ENCODE results near the gene ZFAND6.

Gene ZFAND6

DNA sequence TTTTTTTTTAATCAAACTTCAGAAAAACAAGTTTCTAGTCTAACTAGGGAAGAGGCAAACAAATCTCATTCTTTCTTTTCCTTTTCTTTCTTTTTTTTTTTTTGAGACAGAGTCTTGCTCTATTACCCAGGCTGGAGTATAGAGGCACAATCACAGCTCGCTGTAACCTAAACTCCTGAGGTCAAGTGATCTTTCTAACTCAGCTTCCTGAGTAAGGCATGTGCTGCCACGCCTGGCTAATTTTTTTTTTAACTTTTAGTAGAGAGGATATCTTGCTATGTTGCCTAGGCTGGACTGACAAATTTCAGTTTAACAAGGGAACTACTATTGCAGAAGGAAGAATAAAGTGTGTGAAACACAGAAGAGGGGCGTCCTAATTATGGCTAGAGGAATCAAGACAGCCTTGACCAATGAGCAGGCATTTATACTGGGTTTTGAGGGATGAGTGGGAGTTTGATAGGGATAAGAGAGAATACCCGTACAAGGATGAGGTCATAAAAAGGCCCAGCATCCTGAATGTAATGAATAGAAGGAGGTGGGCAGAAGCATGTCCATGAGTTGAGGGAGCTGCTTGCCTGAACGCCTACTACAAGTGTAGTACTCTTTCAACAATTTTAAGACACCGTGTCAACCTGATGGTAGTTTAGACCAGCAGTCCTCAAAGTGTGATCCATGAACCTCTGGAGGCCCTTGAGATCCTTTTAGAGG lies 6.7 kb upstream of the ZFAND6 start:
- no peak for DNase-seq (ENCODE audit: low read depth)

DNA sequence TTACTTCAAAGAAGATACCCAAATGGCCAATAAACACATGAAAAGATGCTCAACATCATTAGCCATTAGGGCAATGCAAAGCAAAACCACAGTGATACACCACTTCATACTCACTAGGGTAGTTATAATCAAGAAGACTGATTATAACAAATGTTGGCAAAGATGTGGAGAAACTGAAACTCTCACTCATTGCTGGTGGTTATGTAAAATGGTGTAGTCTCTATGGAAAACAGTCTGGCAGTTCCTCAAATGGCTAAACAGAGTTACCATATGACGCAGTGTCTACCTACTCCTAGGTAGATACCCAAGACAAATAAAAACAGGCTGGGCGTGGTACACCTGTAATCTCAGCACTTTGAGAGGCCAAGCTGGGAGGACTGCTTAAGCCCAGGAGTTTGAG lies 3.5 kb upstream of the ZFAND6 start:
- no peak for DNase-seq (ENCODE audit: low read depth)

DNA sequence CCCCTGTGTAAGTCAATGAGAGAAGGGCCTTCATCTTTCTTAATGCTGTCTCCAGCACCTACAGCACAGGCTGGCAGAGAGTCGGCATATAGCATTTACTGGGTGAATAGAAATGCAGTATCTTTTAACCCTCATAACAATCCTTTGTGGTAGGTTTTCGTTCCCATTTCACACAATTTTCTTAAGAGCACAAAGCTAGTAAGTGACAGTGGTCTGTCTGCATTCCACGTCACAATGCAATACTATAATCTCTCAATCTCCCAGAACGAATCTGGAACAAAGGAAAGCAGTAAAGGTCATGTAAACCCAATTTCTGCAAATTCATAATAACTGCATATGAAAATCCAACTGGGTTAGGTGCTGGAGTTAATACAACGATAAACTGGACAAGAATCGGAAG lies 1.4 kb upstream of the ZFAND6 start:
- DNase-seq (ENCODE audit: low read depth) = no peak

DNA sequence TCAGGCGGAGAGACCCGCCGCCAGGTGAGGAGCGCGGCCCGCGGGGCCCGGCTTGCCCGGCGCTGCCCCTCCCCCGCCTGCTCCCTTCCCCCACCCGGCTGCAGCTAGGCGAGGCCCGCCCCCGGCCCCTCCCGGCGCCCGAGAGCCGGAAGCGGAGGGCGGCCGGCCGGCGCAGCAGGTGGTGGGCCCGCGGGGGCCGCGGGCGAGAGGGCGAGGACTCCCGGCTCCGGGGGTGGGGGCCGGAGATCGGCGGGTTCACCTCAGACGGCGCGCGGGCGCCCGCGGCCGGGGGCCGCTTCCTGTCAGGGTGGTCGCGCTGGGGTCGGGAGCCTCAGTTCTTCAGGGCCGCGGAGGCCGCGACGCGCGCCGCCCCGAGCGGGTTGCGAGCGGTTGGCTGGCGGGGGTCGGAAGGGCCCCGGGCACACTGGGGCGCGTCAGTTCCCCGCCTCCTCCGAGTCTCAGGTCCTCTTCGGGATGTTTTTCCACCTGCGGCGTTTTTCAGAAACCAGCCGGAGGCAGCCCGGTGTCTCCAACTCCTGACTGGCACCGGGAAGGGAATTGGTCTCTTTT lies 395 bp downstream of the ZFAND6 start:
- peak; percentile 68 for DNase-seq (ENCODE audit: low read depth)

DNA sequence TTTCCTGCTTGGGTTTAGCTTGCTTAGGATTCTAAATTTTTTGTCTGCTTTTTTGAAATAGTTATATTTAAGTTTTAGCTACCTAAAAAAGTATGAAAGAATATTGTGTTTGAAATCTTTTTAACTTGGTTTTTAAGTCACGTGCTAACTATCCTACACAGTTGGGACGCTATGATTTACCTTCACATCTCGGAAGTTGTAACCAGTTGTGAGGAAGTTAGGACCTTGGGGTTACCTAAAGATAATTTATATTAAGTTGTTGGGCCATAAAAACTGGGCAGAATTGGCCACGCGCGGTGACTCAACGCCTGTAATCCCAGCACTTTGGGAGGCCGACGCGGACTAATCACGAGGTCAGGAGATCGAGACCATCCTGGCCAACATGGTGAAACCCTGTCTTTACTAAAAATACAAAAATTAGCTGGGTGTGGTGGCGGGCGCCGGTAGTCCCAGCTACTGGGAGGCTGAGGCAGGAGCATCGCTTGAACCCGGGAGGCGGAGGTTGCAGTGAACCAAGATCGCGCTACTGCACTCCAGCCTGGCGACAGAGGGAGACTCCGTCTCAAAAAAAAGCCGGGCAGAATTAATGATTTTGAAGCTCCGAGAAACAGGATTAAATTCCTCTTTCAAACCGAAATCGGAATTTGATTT lies 1.0 kb downstream of the ZFAND6 start:
- peak; percentile 68 for DNase-seq (ENCODE audit: low read depth)

DNA sequence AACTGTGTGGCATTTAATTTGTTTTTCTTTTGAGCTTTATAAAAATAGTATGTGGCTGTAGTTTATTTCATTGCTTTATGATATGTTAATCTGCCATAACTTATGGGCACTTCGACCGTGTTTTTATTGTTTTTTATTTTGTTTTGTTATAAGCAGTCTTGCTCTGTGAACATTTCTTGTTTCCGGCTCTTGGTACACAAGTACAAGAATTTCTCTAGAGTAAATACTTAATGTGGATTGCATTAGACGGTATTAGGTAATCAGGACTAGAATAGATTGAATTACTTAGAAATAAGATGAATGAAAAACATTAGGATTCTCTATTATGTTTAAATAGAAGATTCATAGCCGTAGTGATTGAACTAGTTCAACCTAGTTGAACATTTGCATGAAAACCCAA lies 2.1 kb downstream of the ZFAND6 start:
- DNase-seq (ENCODE audit: low read depth) = no peak

DNA sequence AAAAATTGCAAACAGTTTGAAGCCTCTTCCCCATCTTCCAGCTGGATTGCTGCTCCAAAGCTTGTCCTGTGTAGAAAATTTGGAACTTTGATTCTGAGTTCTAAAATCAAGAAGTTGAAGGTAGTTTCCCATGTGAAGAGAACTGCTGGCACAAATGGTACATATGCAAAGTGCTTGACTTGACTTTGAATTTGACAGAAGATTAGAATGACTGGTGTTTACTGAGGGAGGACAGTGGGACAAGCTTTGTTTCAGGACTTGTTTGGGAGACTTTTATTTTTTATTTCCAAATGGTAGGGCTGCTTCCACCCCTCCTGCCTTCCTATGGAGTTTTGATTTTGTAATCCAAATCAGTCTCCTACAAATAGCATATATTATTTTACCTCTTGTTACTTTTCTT lies 7.4 kb downstream of the ZFAND6 start:
- DNase-seq (ENCODE audit: low read depth) = no peak

DNA sequence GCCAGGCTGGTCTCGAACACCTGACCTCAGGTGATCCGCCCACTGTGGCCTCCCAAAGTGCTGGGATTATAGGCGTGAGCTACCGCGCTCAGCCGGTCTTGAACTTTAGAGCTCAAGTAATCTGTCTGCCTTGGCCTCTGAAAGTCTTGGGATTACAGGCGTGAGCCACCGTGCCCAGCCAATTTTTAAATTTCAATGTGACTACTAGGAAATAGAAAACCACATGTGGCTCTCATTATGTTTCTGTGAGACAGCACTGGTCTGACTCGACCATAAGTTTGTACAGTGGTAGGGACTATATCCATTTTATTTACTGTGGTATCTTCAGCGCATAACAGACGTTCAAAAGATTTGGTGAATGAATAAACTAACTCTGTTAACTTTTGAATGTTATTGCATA lies 9.1 kb downstream of the ZFAND6 start:
- no peak for DNase-seq (ENCODE audit: low read depth)

DNA sequence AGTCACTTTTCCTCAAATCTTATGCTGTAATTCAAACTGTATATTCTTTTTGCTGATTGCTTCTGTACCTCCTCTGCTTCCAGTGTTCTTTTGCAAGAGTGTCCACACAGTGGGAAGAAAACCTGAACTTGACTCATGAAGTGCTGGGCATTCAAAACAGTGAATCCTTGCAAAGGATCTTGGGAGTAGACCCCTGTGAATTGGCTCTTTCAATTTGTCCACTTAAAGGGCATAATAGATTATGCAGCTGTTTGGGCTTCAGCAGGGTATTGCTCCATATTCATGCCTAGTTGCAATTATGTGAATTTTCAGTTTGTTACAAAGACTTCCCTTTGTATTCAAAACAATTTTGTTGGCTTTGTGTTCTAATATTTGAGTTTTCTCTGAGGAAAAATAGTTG lies 11.4 kb downstream of the ZFAND6 start:
- DNase-seq (ENCODE audit: low read depth) = peak; percentile 59

DNA sequence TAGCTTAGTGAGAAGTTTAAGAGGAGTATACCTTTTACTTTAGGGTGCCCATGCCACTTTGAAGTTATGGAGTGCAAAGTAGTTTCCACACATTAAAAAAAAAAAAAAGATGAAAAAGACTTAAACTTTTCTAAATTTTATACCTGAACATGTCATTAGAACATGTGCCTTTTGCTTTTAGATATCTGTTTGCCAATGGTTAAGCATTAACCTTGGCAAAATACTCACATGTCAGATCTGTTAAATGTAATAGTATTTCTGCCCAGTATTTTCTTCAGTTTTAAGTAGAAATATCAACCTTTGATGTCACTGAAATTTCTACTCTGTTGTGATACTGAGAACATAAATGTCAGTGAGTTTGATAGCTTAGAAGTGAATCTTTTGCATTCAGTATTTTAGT lies 12.2 kb downstream of the ZFAND6 start:
- no peak for DNase-seq (ENCODE audit: low read depth)

DNA sequence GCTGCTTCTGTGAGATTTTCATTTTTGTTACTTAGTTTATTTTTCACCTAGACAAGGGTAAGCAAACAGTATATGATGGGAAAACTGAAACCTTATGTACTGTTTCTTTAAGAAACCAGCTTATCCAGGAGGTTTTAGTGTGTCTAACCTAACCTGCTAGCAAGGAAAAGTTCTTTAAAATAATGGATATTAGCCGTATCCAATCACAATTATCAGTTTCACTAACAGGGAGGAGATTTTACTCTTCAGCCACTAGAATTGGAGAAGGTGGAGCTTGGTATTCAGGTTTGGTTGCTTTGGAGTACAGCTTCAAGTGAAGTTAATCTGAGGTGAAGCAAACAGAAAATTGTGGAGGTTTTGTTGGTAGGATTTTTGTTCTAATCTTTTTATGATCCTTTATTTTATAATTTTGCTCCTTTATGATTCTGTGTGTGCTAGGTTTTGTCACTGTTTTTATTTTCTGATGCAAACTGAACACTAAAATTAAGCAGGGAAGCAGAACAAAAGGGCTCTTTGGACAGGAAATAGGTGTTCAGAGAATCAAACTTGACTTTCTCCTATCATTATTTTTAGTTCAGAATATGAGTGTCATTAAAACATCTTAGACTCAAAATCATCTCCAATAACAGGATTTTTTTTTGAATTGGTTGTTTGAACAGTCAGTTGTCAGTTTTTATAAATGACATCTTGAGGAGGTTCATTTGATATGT lies 13.0 kb downstream of the ZFAND6 start:
- peak; percentile 91 for DNase-seq (ENCODE audit: low read depth)

DNA sequence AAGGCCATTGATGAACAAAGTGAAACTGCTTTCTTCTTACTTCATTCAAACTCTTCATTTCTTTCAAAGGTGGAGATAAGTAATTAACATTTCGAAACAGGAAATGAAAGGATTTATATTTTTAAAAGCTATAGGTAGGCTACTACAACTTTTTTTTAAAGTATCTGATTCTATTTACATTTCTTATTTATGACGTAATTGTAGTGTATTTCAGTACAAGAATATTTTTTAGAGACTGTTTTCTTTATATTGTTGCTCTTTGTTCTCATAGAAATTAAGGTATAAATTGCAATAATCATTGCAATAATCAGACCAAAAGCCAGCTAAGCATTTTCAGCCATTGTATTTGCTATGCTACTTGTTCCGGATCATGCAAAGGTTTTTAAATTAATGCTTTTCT lies 13.7 kb downstream of the ZFAND6 start:
- no peak for DNase-seq (ENCODE audit: low read depth)

DNA sequence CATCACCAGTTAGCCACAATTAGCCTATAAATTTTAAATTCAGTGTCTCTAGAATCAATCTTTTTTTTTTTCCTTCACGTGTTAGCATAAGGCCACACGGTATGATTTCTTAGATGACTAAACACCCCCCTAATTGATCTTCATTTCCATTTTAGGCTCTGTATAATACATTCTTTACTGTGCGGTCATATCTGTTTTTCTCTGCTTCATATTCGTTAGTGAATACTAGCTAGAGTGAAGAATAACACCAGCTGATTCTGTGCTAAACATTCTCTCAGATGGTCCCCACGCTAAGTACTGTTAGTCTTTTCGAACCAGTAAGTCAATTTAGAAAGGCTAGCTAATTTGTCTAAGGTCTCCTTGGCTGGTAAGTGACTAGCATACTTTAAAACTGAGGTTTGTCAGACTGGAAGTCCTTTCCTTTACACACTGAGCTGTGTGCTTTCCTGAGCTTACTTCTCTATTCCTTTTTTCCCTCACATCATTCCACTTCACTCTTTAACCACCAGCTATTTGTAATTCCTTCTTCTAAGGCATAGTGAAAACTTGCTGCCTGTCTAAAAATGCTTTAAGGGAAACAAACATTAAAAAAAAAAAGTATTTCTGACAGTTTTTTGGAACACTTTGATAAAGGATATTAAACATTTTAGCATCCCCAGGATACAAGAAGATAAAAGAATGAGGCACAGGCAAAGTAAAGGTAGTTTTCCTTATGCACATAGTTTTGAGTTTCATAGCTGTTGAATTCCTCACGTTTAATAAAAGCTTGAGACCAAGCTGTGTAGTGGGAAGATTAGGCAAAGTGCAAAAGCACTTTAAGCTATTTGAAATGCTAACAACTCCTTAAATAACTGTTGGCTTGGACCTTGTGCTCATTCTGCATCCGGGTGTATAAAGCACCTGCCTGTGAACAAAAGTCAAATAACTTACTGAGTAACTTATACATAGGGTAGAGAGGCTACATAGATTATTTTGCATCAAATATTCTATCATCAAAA lies 17.1 kb downstream of the ZFAND6 start:
- peak; percentile 12 for DNase-seq (ENCODE audit: low read depth)

DNA sequence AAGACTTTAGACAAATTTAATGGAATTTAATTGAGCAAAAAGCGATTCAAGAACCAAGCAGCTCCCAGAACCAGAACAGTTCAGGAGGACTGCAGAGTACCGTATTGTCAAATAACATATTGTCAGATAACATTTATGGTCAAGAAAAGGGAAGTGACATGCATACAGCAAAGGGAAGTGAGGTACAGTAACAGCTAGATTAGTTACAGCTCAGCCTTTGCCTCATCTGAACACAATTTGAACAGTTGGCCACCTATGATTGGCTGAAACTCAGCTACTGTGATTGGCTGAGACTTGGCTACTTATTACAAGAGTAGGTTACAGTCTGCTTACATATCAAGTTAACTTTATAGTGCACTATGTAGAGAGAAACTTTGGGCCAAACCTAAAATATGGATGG lies 21.9 kb downstream of the ZFAND6 start:
- DNase-seq (ENCODE audit: low read depth) = no peak

DNA sequence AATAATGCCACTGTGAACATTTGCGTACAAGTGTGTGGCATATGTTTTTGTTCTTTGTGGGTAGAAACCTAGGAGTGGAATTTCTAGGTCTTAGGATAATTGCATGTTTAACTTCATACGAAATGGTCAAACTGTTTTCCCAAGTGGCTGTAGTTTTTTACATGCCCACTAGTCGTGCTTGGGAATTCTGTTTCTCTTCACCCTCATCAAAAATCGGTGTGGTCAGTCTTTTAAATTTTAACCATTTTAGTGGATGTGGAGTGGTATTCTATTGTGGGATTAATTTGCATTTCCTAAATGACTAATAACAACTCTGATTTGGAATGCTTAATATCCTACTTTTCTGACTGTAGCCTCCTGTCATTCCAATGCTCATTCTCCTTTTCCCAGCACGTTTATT lies 27.6 kb downstream of the ZFAND6 start:
- peak; percentile 10 for DNase-seq (ENCODE audit: low read depth)

DNA sequence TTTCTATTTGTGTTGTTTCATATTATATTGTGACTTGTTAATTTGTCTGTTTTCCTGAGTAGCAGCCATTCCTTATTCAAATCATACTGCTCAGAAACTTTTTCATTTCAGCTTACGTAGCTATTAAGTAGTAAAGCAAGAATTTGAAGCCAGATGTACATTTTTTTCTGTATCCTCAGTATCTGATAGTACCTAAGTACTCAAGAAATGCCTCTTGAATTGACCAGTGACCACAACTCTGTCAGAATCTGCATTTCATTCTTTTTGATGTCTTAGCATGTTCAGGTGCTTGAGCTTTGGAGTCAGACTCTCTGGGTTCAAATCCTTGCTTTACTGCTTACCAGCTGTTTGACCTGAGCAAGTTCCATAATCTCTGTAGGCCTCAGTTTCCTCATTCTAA lies 30.6 kb downstream of the ZFAND6 start:
- DNase-seq (ENCODE audit: low read depth) = no peak

DNA sequence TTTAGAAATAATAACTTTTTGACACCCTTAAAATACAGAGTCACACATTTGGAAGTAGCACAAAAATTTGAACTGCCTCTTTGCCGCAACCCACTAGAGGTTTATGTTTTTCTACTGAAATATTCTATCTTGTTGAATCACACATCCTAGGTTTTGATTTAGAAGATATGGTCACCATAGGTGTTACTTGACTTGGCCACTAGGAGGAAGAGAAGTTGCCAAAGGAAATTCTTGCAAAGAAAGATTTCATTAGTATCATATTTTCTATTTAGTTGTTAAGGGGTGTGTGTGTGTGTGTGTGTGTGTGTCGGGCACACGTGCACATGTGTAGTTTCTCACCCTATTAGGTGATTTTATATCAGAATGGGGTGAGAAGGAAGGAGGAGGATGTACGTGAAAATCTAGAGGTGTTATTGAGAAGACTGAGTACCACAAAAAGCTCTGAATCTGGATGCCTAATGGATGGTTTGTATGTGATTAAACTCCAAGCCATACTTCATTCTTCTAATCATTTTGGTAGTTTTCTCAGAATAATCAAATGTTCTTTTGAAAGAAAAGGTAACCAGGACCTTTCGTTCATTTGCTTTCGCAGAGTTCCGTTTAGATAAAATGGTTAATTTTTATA lies 31.5 kb downstream of the ZFAND6 start:
- peak; percentile 45 for DNase-seq (ENCODE audit: low read depth)

DNA sequence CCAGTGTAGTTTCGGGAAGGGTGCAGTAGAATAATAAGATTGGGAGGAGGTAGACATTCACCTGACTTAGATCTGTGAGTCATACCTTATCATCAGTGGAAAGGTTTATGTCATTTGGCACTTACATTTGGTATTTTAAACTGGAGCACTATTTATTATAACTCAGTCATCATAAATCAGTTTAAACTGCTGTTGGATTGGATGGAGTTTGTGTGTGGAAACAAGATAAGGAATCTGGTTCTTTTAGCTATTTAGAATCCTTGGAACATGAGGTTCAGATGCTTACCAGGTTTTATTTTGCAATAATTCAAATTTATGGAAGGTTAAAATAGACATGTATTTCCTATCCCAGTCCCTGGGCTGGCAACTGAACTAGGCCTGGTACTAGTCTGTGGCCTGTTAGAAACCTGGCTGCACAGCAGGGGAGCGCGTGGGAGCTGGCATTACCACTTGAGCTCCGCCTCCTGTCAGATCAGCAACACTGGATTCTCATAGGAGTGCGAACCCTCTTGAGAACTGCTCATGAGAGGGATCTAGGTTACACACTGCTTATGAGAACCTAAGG lies 34.5 kb downstream of the ZFAND6 start:
- no peak for DNase-seq (ENCODE audit: low read depth)

DNA sequence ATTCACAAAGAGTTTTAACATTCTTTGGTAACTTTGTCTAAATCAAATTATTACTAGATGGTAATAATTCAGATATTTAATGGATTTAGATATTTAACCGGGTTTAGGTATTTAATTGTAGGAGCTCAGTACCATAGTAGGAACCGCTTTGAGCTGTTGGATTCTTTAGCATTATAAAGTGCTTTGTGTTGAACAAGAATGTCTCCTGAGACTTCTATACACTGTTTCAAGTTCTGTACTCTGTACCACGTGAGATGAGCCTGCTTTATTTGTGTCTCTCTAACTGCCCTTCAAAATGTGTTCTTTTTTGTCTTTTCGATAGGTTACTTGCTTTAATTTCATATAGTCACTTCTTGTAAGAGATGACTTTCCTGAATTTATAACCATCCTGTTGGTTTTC lies 36.0 kb downstream of the ZFAND6 start:
- DNase-seq (ENCODE audit: low read depth) = no peak

DNA sequence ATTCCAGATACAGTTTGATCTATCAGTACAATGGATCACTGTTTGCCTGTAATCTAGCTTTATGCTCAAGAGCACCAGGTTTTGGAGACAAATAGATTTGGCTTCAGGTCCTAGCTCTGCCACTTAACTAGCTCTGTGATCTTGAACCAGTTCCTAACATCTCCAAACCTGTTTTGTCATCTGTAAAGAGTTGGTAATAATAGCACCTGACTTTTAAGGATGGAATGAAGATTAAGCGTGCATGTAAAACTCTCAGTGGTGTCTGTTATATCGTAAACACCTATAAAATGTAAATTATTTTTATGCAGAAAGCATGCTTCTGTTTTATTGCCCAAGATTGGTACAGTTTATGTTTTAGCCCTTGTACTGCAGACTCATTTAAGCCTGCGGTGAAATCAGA lies 36.5 kb downstream of the ZFAND6 start:
- DNase-seq (ENCODE audit: low read depth) = no peak

DNA sequence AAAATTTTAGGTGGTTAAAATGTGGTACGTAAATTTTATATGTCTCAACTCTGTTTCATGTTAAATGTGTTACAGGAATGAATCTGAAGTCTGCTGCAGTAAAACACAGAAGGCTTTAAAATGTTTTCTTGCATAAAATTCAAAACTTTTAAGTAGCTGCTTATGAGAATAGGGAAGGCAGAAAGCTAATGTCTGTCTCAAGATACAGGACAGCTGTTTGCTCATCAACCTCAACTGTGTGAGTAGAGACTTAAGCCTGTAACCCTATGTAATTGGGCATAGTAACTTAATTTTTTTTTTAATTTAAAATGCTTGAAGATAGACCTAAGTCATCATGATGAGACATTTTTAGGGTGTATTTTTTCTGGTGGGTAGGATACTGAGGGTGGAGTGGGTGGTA lies 38.9 kb downstream of the ZFAND6 start:
- DNase-seq (ENCODE audit: low read depth) = no peak
